Measurements from ENCODE around the gene TECPR2. TPM values are rescaled to one million over a fixed set of nuclear protein-coding genes. Genes with fewer than 3 reads are reported as not detected.

The TECPR2 gene
- total RNA-seq, 1 donor from 2014 or later, result 26.9 TPM

GRCh38 chr14:102484316-102484715 lies 121.6 kb downstream of the TECPR2 start:
- Mint-ChIP-seq H3K9me3 (ENCODE audit: unreplicated experiment) (no peaks in the 10 kb centered on the region), H3K4me3 (ENCODE audit: unreplicated experiment) (no peak overlapping the region), H3K4me1 (ENCODE audit: unreplicated experiment) (peaks cover 7% of the 10 kb centered on the region), H3K27ac (ENCODE audit: unreplicated experiment) (no peak overlapping the region), H3K27me3 (ENCODE audit: unreplicated experiment) (no peaks in the 10 kb centered on the region), H3K36me3 (ENCODE audit: unreplicated experiment) (peaks cover 17% of the 10 kb centered on the region)
- TF ChIP-seq, protein P1, sequence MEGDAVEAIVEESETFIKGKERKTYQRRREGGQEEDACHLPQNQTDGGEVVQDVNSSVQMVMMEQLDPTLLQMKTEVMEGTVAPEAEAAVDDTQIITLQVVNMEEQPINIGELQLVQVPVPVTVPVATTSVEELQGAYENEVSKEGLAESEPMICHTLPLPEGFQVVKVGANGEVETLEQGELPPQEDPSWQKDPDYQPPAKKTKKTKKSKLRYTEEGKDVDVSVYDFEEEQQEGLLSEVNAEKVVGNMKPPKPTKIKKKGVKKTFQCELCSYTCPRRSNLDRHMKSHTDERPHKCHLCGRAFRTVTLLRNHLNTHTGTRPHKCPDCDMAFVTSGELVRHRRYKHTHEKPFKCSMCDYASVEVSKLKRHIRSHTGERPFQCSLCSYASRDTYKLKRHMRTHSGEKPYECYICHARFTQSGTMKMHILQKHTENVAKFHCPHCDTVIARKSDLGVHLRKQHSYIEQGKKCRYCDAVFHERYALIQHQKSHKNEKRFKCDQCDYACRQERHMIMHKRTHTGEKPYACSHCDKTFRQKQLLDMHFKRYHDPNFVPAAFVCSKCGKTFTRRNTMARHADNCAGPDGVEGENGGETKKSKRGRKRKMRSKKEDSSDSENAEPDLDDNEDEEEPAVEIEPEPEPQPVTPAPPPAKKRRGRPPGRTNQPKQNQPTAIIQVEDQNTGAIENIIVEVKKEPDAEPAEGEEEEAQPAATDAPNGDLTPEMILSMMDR (IDR thresholded peaks at IDR 0.05), result no peak
- DNase-seq (ENCODE audit: extremely low spot score, unreplicated experiment), result no peak

DNA sequence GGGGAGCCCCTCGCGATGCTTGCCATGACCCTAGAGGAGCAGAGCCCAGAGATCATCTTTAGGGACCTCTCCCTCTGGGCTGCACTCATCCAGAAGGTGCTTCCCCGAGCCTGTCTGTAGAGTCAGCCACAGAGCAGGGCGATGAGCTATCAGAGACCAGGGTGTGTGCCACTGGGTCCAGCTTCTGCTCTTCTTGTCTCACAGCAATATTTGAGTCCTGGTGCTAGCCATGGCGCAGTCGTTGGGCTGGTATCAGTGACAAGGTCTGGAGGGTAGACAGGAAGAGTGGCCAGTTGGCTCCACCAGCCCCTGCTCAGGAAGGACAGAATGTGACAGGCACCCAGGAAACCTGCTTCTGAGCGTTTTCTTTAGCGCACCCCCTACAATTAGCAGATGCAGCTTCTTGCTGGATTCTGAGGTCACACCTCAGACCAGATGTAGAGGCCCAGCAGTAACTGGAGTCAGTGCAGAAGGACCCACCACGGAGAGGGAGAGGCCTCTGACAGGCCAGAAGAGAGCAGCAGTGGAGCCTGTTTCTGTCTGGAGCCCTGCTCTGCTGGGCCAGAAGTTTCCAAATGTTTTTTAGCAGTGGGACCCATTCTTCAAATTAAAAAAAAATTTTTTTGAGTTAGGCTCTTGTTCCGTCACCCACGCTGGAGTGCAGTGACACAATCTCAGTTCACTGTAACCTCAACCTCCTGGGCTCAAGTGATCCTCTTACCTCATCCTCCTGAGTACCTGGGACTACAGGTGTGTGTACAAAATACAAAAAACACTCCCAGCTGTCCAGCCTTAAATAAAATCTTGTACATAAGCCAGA lies 123.2 kb downstream of the TECPR2 start:
- Mint-ChIP-seq H3K27ac (ENCODE audit: unreplicated experiment) (no peak overlapping the region), H3K4me1 (ENCODE audit: unreplicated experiment) (peaks cover 7% of the 10 kb centered on the region), H3K9me3 (ENCODE audit: unreplicated experiment) (no peaks in the 10 kb centered on the region), H3K36me3 (ENCODE audit: unreplicated experiment) (peaks cover 13% of the 10 kb centered on the region), H3K4me3 (ENCODE audit: unreplicated experiment) (no peak overlapping the region), H3K27me3 (ENCODE audit: unreplicated experiment) (no peaks in the 10 kb centered on the region)
- no peak for DNase-seq (ENCODE audit: extremely low spot score, unreplicated experiment)
- TF ChIP-seq, protein P1 (IDR thresholded peaks at IDR 0.05), result no peak

- H3K9me3 Mint-ChIP-seq (ENCODE audit: unreplicated experiment), result no peaks in the 10 kb centered on the region
- DNase-seq (ENCODE audit: extremely low spot score, unreplicated experiment), result no peak
- TF ChIP-seq, protein P1 (IDR thresholded peaks at IDR 0.05), result no peak
- no peak overlapping the region for H3K4me3 Mint-ChIP-seq (ENCODE audit: unreplicated experiment)
- no peak overlapping the region for H3K27ac Mint-ChIP-seq (ENCODE audit: unreplicated experiment)
- H3K27me3 Mint-ChIP-seq (ENCODE audit: unreplicated experiment), result no peaks in the 10 kb centered on the region
- H3K4me1 Mint-ChIP-seq (ENCODE audit: unreplicated experiment), result peaks cover 7% of the 10 kb centered on the region
- H3K36me3 Mint-ChIP-seq (ENCODE audit: unreplicated experiment), result peaks cover 13% of the 10 kb centered on the region
Observed at GRCh38 chr14:102486513-102487203, 123.9 kb downstream of the TECPR2 start.

DNA sequence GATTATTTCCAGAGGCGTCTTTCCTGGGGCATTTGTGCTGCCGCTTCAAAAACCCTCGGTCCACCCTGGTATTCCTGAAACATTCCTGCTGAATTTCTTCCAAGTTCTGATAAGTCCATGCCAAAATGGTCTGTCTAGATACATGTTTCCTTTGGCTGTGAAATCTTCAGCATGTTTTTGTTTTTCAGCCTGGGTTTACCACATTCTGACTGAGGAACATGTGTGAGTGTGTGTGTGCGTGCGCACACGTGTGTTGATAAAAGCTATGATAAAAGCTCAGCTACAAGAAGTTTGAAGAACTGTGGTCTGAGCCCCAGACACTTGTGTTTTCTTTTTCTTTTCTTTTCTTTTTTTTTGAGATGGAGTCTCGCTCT lies 124.5 kb downstream of the TECPR2 start:
- DNase-seq (ENCODE audit: extremely low spot score, unreplicated experiment), result no peak
- peaks cover 11% of the 10 kb centered on the region for H3K36me3 Mint-ChIP-seq (ENCODE audit: unreplicated experiment)
- H3K4me1 Mint-ChIP-seq (ENCODE audit: unreplicated experiment), result peaks cover 7% of the 10 kb centered on the region
- H3K27me3 Mint-ChIP-seq (ENCODE audit: unreplicated experiment), result no peaks in the 10 kb centered on the region
- TF ChIP-seq, protein P1 (IDR thresholded peaks at IDR 0.05), result no peak
- no peaks in the 10 kb centered on the region for H3K9me3 Mint-ChIP-seq (ENCODE audit: unreplicated experiment)
- no peak overlapping the region for H3K4me3 Mint-ChIP-seq (ENCODE audit: unreplicated experiment)
- no peak overlapping the region for H3K27ac Mint-ChIP-seq (ENCODE audit: unreplicated experiment)

GRCh38 chr14:102490456-102490855 lies 127.7 kb downstream of the TECPR2 start:
- Mint-ChIP-seq H3K36me3 (ENCODE audit: unreplicated experiment) (peaks cover 7% of the 10 kb centered on the region), H3K9me3 (ENCODE audit: unreplicated experiment) (no peaks in the 10 kb centered on the region), H3K4me3 (ENCODE audit: unreplicated experiment) (no peak overlapping the region), H3K27me3 (ENCODE audit: unreplicated experiment) (no peaks in the 10 kb centered on the region), H3K27ac (ENCODE audit: unreplicated experiment) (no peak overlapping the region), H3K4me1 (ENCODE audit: unreplicated experiment) (peaks cover 4% of the 10 kb centered on the region)
- TF ChIP-seq, protein P1 (IDR thresholded peaks at IDR 0.05), result no peak
- no peak for DNase-seq (ENCODE audit: extremely low spot score, unreplicated experiment)

Data from osteocyte (in vitro differentiated cells).